Body of pancreas (tissue), 4 donors: ENCODE measurements around the gene GRIK2. TPM values are rescaled to one million over a fixed set of nuclear protein-coding genes. Genes with fewer than 3 reads are reported as not detected.

Experiments
- ATAC-seq: fragments of 150-250 bp; one replicate; pipeline ENCODE4 v1.9.1; 2016
- DNase-seq, 4 donors: peaks; one replicate each; pipeline ENCODE4 v3.0.0-alpha.2; 2019
- H3K27ac ChIP-seq, 4 donors: fragments of 200-600 bp; sonication (generic); 1 replicate in 3 of 4; 2 replicates in 1 of 4; pipeline versions ENCODE4 v1.5.1 to v1.6.1; 2016 to 2019; ENCODE audit warnings: mild to moderate bottlenecking in 1 of 4, mixed read lengths in 1 of 4, moderate library complexity in 1 of 4
- H3K27me3 ChIP-seq, 2 donors: fragments of 200-600 bp; sonication (generic); one replicate each; pipeline ENCODE4 v1.6.0; 2016; ENCODE audit warnings: mild to moderate bottlenecking in 1 of 2
- H3K36me3 ChIP-seq, 2 donors: fragments of 200-600 bp; sonication (generic); replicated peaks in 1 of 2; 2 replicates each; pipeline ENCODE4 v1.5.1; 2016; ENCODE audit warnings: low read depth in 2 of 2; ENCODE audit not compliant: insufficient read depth in 1 of 2
- H3K4me1 ChIP-seq: fragments of 200-600 bp; sonication (generic); one replicate; pipeline ENCODE4 v1.6.0; 2016
- H3K4me3 ChIP-seq, 2 donors: fragments of 200-600 bp; sonication (generic); 1 replicate in 1 of 2; 2 replicates in 1 of 2; pipeline ENCODE4 v1.5.1; 2016 to 2019
- H3K9me3 ChIP-seq, 3 donors: fragments of 200-600 bp; sonication (generic); 1 replicate in 2 of 3; 2 replicates in 1 of 3; pipeline ENCODE4 v1.5.1; 2016
- CTCF ChIP-seq, 7 experiments: fragments of 450-650 bp in 4 of 7; fragments of 200-600 bp in 3 of 7; sonication (generic) in 3 of 7; IDR thresholded peaks; one replicate each; pipeline ENCODE4 v1.5.1; 2016 to 2019; ENCODE audit warnings: antibody characterized with exemption in 7 of 7
- POLR2A ChIP-seq, 3 donors: fragments of 450-650 bp; IDR thresholded peaks; one replicate each; pipeline ENCODE4 v1.6.1; 2016; ENCODE audit warnings: antibody characterized with exemption in 3 of 3, mild to moderate bottlenecking in 2 of 3
- WGBS, 2 donors: methylation state at CpG; one replicate each; pipeline ENCODE4 v1.1.5; 2017; 5-methylcytosine and 5-hydroxymethylcytosine counted together
- intact Hi-C: fragments of 100-400 bp; cut with DNase I; formaldehyde crosslinking; loops from one replicate; pipeline ENCODE4 v1.15.1; 2023
- total RNA-seq, 2 donors: library from RNA; depleted of rRNA; stranded (reverse); fragments of >200 nt; gene quantifications; one replicate each; pipeline ENCODE4 v1.1.0, GENCODE V29; 2016

GRIK2 gene
- total RNA-seq, 2 donors from 2014 or later, result 0.52 to 7.9 TPM

GRCh38 chr6:101595276-101595675 is 201.8 kb downstream of the GRIK2 start:
- H3K27me3 ChIP-seq, result no peaks in the 10 kb centered on the region
- no peaks in the 10 kb centered on the region for H3K4me1 ChIP-seq
- H3K9me3 ChIP-seq, result no peaks in the 10 kb centered on the region
- H3K36me3 ChIP-seq, result no peaks in the 10 kb centered on the region
- intact Hi-C loops, result no loop called here
- H3K4me3 ChIP-seq, result no peak overlapping the region
- ATAC-seq, result no peak
- H3K27ac ChIP-seq, result no peak overlapping the region
- TF ChIP-seq CTCF (IDR thresholded peaks at IDR 0.05), result no peak
- no peak for TF ChIP-seq POLR2A (IDR thresholded peaks at IDR 0.05)
- no peak for DNase-seq

GRCh38 chr6:101597693-101598092 is 204.2 kb downstream of the GRIK2 start:
- ATAC-seq, result no peak
- no peak for TF ChIP-seq POLR2A (IDR thresholded peaks at IDR 0.05)
- TF ChIP-seq CTCF (IDR thresholded peaks at IDR 0.05), result no peak

DNA sequence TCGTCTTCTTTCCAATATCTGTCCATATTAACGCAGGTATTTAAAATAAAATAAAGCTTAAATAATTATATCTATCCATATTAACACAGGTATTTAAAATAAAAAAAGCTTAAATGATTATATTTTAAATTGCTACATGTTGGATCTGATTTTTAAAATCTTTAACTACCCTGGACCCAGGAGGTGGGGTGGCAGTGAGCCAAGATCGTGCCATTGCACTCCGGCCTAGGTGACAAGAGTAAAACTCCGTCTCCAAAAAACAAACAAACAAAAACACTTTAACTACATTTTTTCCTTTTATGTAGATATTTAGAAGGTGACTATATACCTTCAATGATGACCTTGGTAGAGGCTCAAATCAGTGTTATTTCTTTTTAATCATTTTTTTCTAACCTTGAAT is 211.9 kb downstream of the GRIK2 start:
- H3K4me3 ChIP-seq, result no peak overlapping the region
- intact Hi-C loops, result no loop called here
- no peak overlapping the region for H3K27ac ChIP-seq
- TF ChIP-seq CTCF (IDR thresholded peaks at IDR 0.05), result no peak
- TF ChIP-seq POLR2A (IDR thresholded peaks at IDR 0.05), result no peak
- no peak for ATAC-seq
- H3K36me3 ChIP-seq, result no peaks in the 10 kb centered on the region
- no peaks in the 10 kb centered on the region for H3K27me3 ChIP-seq
- DNase-seq, result no peak
- H3K9me3 ChIP-seq, result no peaks in the 10 kb centered on the region
- 65 to 69% methylated on average over 5 of the region's 5 CpGs for WGBS, 2 donors
- H3K4me1 ChIP-seq, result no peaks in the 10 kb centered on the region

More at GRCh38 chr6:101597693-101598092, 204.2 kb downstream of the GRIK2 start:
- DNase-seq, result no peak
- no peaks in the 10 kb centered on the region for H3K27me3 ChIP-seq
- H3K36me3 ChIP-seq, result no peaks in the 10 kb centered on the region
- H3K4me3 ChIP-seq, result no peak overlapping the region
- WGBS, 2 donors, result 61 to 63% methylated on average over 4 of the region's 4 CpGs
- H3K27ac ChIP-seq, result no peak overlapping the region
- intact Hi-C loops, result no loop called here
- no peaks in the 10 kb centered on the region for H3K9me3 ChIP-seq
- H3K4me1 ChIP-seq, result no peaks in the 10 kb centered on the region

GRCh38 chr6:101605874-101606273 is 212.4 kb downstream of the GRIK2 start:
- ATAC-seq (no peak), DNase-seq (no peak)
- no peaks in the 10 kb centered on the region for H3K4me1 ChIP-seq
- no peak overlapping the region for H3K27ac ChIP-seq
- H3K9me3 ChIP-seq, result no peaks in the 10 kb centered on the region
- no peak overlapping the region for H3K4me3 ChIP-seq
- H3K36me3 ChIP-seq, result no peaks in the 10 kb centered on the region
- TF ChIP-seq POLR2A (IDR thresholded peaks at IDR 0.05) (no peak), CTCF (IDR thresholded peaks at IDR 0.05) (no peak)
- intact Hi-C loops, result no loop called here
- no peaks in the 10 kb centered on the region for H3K27me3 ChIP-seq

DNA sequence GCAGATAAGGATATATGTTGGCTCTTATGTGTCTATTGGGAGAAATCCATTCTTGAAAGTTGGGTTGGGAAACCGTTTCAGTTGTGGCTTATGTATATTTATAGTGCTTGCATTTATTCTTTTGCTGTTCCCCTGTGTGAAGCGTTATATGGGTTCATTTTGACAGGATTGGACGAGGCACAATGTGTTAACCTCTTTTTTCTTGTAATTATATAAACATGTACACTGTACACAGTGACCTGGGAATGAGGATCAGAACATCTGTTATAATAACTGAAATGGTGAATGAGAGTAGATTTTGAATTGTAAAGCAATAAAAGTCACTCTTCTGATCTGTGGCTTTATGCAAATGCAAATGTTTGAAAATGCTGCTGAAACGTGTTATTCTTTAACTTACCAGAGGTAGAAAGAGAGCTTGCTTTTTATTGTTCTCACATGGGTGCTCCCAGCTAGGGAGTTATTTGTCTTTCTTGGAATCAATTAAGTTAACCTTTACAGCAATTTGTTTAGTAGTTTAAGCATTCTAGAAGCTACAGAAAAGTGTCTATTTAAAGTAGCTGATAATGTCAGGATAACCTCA is 213.7 kb downstream of the GRIK2 start:
- intact Hi-C loops, result no loop called here
- H3K27ac ChIP-seq, result no peak overlapping the region
- no peak for DNase-seq
- TF ChIP-seq CTCF (IDR thresholded peaks at IDR 0.05), result no peak
- no peaks in the 10 kb centered on the region for H3K4me1 ChIP-seq
- 26 to 30% methylated on average over 4 of the region's 4 CpGs for WGBS, 2 donors
- H3K27me3 ChIP-seq, result no peaks in the 10 kb centered on the region
- no peaks in the 10 kb centered on the region for H3K9me3 ChIP-seq
- H3K36me3 ChIP-seq, result no peaks in the 10 kb centered on the region
- ATAC-seq, result no peak
- no peak overlapping the region for H3K4me3 ChIP-seq
